Muscle layer of duodenum (tissue), 2 donors: ENCODE data around the gene LYSMD1.
A peak's percentile ranks its signal among the peaks of the same experiment; 100 is the strongest.

Experiments
- H3K27ac ChIP-seq: one replicate; pipeline ENCODE4 v1.7.0; 2013; ENCODE audit warnings: mild to moderate bottlenecking, low read length
- H3K27me3 ChIP-seq: one replicate; pipeline ENCODE4 v1.7.0; 2013; ENCODE audit warnings: low read depth, mild to moderate bottlenecking, control low read depth, low read length
- H3K36me3 ChIP-seq, 2 donors: one replicate each; pipeline ENCODE4 v1.7.0; 2013; ENCODE audit warnings: low read length in 2 of 2, control low read depth in 1 of 2, mild to moderate bottlenecking in 1 of 2; ENCODE audit not compliant: insufficient read depth in 2 of 2, control insufficient read depth in 1 of 2
- H3K4me1 ChIP-seq, 2 donors: one replicate each; pipeline ENCODE4 v1.7.0; 2013; ENCODE audit warnings: low read length in 2 of 2, mild to moderate bottlenecking in 2 of 2, control low read depth in 1 of 2, moderate library complexity in 1 of 2; ENCODE audit not compliant: insufficient read depth in 2 of 2, control insufficient read depth in 1 of 2
- H3K4me3 ChIP-seq, 2 donors: one replicate each; pipeline ENCODE4 v1.7.0; 2013; ENCODE audit warnings: low read length in 2 of 2, low read depth in 1 of 2, mild to moderate bottlenecking in 1 of 2
- H3K9me3 ChIP-seq, 2 donors: one replicate each; pipeline ENCODE4 v1.7.0; 2013; ENCODE audit warnings: low read length in 2 of 2, control low read depth in 1 of 2, mild to moderate bottlenecking in 1 of 2; ENCODE audit not compliant: control insufficient read depth in 1 of 2
- donor health status: healthy.

LYSMD1 gene

GRCh38 chr1:151147665-151148064, 18.0 kb downstream of the LYSMD1 start:
- Histone ChIP-seq H3K27ac (peak overlapping the region; percentile 82), H3K27me3 (no peaks in the 10 kb centered on the region), H3K4me1 (peaks cover 0 to 40% of the 10 kb centered on the region in 2 donors), H3K4me3 (peak overlapping the region; percentile 74 to 92), H3K36me3 (no peaks in the 10 kb centered on the region), H3K9me3 (no peaks in the 10 kb centered on the region)

GRCh38 chr1:151147132-151147503, 18.6 kb downstream of the LYSMD1 start:
- Histone ChIP-seq H3K4me1 (peaks cover 0 to 40% of the 10 kb centered on the region in 2 donors), H3K9me3 (no peaks in the 10 kb centered on the region), H3K27me3 (no peaks in the 10 kb centered on the region), H3K27ac (peak overlapping the region; percentile 82), H3K4me3 (peak overlapping the region; percentile 74 to 92), H3K36me3 (no peaks in the 10 kb centered on the region)

- Histone ChIP-seq H3K27ac (peak within 1 kb of the TSS; percentile 82), H3K4me1 (peaks cover 0 to 40% of the 10 kb centered on the region in 2 donors)
Observed at GRCh38 chr1:151146412-151147131, 19.1 kb downstream of the LYSMD1 start, which contains the start of gene SEMA6C. TSS of gene SEMA6C (minus strand) at chr1:151146631. CDS start at chr1:151142621, 4,010 bp downstream.

GRCh38 chr1:151146072-151146411, 19.7 kb downstream of the LYSMD1 start:
- no peak overlapping the region for H3K27ac ChIP-seq
- H3K36me3 ChIP-seq = no peaks in the 10 kb centered on the region
- no peaks in the 10 kb centered on the region for H3K27me3 ChIP-seq
- H3K4me3 ChIP-seq = peak overlapping the region; percentile 74 to 92
- peaks cover 0 to 40% of the 10 kb centered on the region in 2 donors for H3K4me1 ChIP-seq
- H3K9me3 ChIP-seq = no peaks in the 10 kb centered on the region

More at GRCh38 chr1:151146412-151147131, 19.1 kb downstream of the LYSMD1 start, which contains the start of gene SEMA6C:
- H3K36me3 ChIP-seq = no peaks in the 10 kb centered on the region
- peak within 1 kb of the TSS; percentile 74 to 92 for H3K4me3 ChIP-seq
- no peaks in the 10 kb centered on the region for H3K27me3 ChIP-seq
- no peaks in the 10 kb centered on the region for H3K9me3 ChIP-seq

GRCh38 chr1:151145304-151146071, 20.2 kb downstream of the LYSMD1 start:
- Histone ChIP-seq H3K27me3 (no peaks in the 10 kb centered on the region), H3K36me3 (no peaks in the 10 kb centered on the region), H3K4me1 (peaks cover 0 to 40% of the 10 kb centered on the region in 2 donors), H3K4me3 (peak overlapping the region; percentile 74 to 92), H3K9me3 (no peaks in the 10 kb centered on the region), H3K27ac (no peak overlapping the region)

GRCh38 chr1:151144474-151145303, 21.0 kb downstream of the LYSMD1 start:
- H3K4me1 ChIP-seq = peaks cover 0 to 40% of the 10 kb centered on the region in 2 donors
- no peak overlapping the region for H3K27ac ChIP-seq
- H3K36me3 ChIP-seq = no peaks in the 10 kb centered on the region
- no peaks in the 10 kb centered on the region for H3K27me3 ChIP-seq
- H3K4me3 ChIP-seq = peak overlapping the region; percentile 74 to 92
- H3K9me3 ChIP-seq = no peaks in the 10 kb centered on the region

- no peaks in the 10 kb centered on the region for H3K27me3 ChIP-seq
- H3K36me3 ChIP-seq = peaks cover 0 to 6% of the 10 kb centered on the region in 2 donors
- no peaks in the 10 kb centered on the region for H3K9me3 ChIP-seq
- peaks cover 0 to 40% of the 10 kb centered on the region in 2 donors for H3K4me1 ChIP-seq
- H3K27ac ChIP-seq = no peak overlapping the region
- no peak overlapping the region for H3K4me3 ChIP-seq
Observed at GRCh38 chr1:151143986-151144385, 21.7 kb downstream of the LYSMD1 start.

- H3K36me3 ChIP-seq = peaks cover 0 to 7% of the 10 kb centered on the region in 2 donors
- no peak overlapping the region for H3K27ac ChIP-seq
Observed at GRCh38 chr1:151143057-151143435, 22.7 kb downstream of the LYSMD1 start.

GRCh38 chr1:151142411-151143056, 23.2 kb downstream of the LYSMD1 start:
- peaks cover 0 to 39% of the 10 kb centered on the region in 2 donors for H3K4me1 ChIP-seq
- H3K27ac ChIP-seq = no peak overlapping the region
- H3K4me3 ChIP-seq = no peak overlapping the region
- H3K27me3 ChIP-seq = no peaks in the 10 kb centered on the region
- peaks cover 0 to 9% of the 10 kb centered on the region in 2 donors for H3K36me3 ChIP-seq
- no peaks in the 10 kb centered on the region for H3K9me3 ChIP-seq

More at GRCh38 chr1:151143057-151143435, 22.7 kb downstream of the LYSMD1 start:
- H3K4me3 ChIP-seq = no peak overlapping the region
- peaks cover 0 to 40% of the 10 kb centered on the region in 2 donors for H3K4me1 ChIP-seq
- H3K27me3 ChIP-seq = no peaks in the 10 kb centered on the region
- no peaks in the 10 kb centered on the region for H3K9me3 ChIP-seq

- Histone ChIP-seq H3K27ac (no peak overlapping the region), H3K4me1 (peaks cover 0 to 2% of the 10 kb centered on the region in 2 donors), H3K4me3 (no peak overlapping the region), H3K9me3 (no peaks in the 10 kb centered on the region), H3K27me3 (no peaks in the 10 kb centered on the region), H3K36me3 (peaks cover 3 to 35% of the 10 kb centered on the region in 2 donors)
Observed at GRCh38 chr1:151137789-151138188, 27.9 kb downstream of the LYSMD1 start.
